Measurements from ENCODE around the gene SERPINB1.

DNA sequence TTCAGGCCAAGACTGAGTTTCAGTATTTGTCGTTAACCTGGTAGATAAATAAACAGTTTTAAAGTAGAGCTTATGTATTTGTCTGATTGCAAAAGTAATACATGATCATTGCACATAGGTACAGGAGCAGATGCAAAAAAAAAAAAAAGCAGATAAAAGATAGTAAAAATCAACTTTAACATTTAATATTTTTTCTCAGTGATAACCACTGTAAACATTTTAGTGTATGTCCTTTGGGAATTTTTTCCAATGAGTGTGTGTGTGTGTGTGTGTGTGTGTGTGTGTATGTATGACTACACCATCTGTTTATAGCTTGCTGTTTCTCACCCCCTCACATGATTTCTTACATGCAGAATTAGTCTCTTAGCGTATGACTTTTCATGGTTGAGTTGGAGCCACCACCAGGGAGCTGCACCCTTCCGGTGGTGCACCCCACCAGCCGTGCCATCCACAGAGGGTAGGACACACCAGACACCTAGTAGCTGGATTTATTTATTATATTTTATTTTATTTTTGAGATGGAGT is 50.2 kb downstream of the SERPINB1 start:
- no peak for TF ChIP-seq CTCF (conservative IDR thresholded peaks at IDR 0.05)
- TF ChIP-seq EZH2 (IDR thresholded peaks at IDR 0.05; ENCODE audit: low read depth): no peak
